Measurements from ENCODE around the gene CHMP1A.

CHMP1A gene

GRCh38 chr16:89623511-89624261 is 33.8 kb downstream of the CHMP1A start:
- no peak for DNase-seq

- no peak for DNase-seq
Measured at GRCh38 chr16:89621698-89622409, 35.7 kb downstream of the CHMP1A start.

- no peak for DNase-seq
Measured at GRCh38 chr16:89621136-89621697, 36.3 kb downstream of the CHMP1A start.

- DNase-seq = no peak
Measured at GRCh38 chr16:89620406-89620841, 37.1 kb downstream of the CHMP1A start.

GRCh38 chr16:89619840-89620239 is 37.7 kb downstream of the CHMP1A start:
- DNase-seq = no peak

GRCh38 chr16:89618109-89618998 is 39.2 kb downstream of the CHMP1A start:
- no peak for DNase-seq

- no peak for DNase-seq
Measured at GRCh38 chr16:89617036-89617435, 40.5 kb downstream of the CHMP1A start.

GRCh38 chr16:89616623-89617022 is 40.9 kb downstream of the CHMP1A start:
- DNase-seq = no peak

GRCh38 chr16:89615596-89616090 is 41.9 kb downstream of the CHMP1A start:
- DNase-seq = no peak

- DNase-seq = no peak
Measured at GRCh38 chr16:89615176-89615575, 42.3 kb downstream of the CHMP1A start.

- DNase-seq = no peak
Measured at GRCh38 chr16:89613954-89614459, 43.5 kb downstream of the CHMP1A start.

GRCh38 chr16:89613231-89613953 is 44.1 kb downstream of the CHMP1A start, which contains the start of gene DPEP1:
DPEP1 (plus strand) TSS chr16:89613642; CDS start chr16:89630411, 16,769 bp downstream.
- DNase-seq = no peak

- peak in 1 of 3 experiments; percentile 4 for DNase-seq
Measured at GRCh38 chr16:89612415-89613166, 44.9 kb downstream of the CHMP1A start.

- DNase-seq = no peak
Measured at GRCh38 chr16:89610108-89610453, 47.4 kb downstream of the CHMP1A start.

GRCh38 chr16:89607937-89608740 is 49.4 kb downstream of the CHMP1A start:
- DNase-seq = no peak

- DNase-seq = no peak
Measured at GRCh38 chr16:89607453-89607852, 50.1 kb downstream of the CHMP1A start.

GRCh38 chr16:89606006-89606405 is 51.5 kb downstream of the CHMP1A start:
- DNase-seq = no peak

- DNase-seq = no peak
Measured at GRCh38 chr16:89605186-89605970, 52.1 kb downstream of the CHMP1A start.

- DNase-seq = no peak
Measured at GRCh38 chr16:89604764-89605163, 52.7 kb downstream of the CHMP1A start.
